HEK293T (cell line): ENCODE data around the gene PAQR8.

Experiments
- BHLHE40 ChIP-seq: fragments of 450-650 bp; IDR thresholded peaks from 2 replicates; pipeline ENCODE4 v1.6.1; 2016; ENCODE audit warnings: mild to moderate bottlenecking, moderate library complexity, borderline replicate concordance
- ELF4 ChIP-seq: fragments of 450-650 bp; IDR thresholded peaks from 2 replicates; pipeline ENCODE4 v1.6.1; 2017; ENCODE audit warnings: antibody characterized with exemption
- L3MBTL2 ChIP-seq: fragments of 450-650 bp; conservative IDR thresholded peaks from 2 replicates; pipeline ENCODE4 v1.6.1; 2016; ENCODE audit warnings: mild to moderate bottlenecking
- NFRKB ChIP-seq: fragments of 450-650 bp; IDR thresholded peaks from 2 replicates; pipeline ENCODE4 v1.6.1; 2016; ENCODE audit warnings: mild to moderate bottlenecking, moderate library complexity
- SP1 ChIP-seq: fragments of 450-650 bp; IDR thresholded peaks from 2 replicates; pipeline ENCODE4 v1.6.1; 2017
- TARDBP ChIP-seq: fragments of 450-650 bp; IDR thresholded peaks from 2 replicates; pipeline ENCODE4 v1.6.1; 2016

DNA sequence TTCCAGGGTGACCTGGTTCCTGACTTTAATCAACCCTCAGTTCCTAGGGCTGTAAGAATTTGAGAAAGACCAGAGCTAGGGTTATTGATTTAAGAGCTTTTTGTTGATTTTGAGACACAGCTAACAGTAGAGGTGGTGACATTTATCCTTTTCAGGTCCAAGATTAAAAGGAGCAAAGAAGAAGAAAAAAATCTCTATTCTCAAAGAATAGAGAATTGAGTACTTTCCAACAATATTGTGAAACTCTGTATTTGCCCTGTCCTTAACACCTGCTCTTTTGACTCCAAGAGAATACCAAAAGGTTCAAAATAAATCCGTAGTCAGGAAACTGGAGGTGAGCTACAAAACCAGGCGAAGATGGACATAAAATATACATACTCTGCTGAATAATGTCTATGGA, 7.3 kb downstream of the PAQR8 start:
- no peak for TF ChIP-seq ELF4
- no peak for TF ChIP-seq NFRKB
- no peak for TF ChIP-seq TARDBP
- TF ChIP-seq L3MBTL2, result no peak
- no peak for TF ChIP-seq SP1
- TF ChIP-seq BHLHE40, result no peak
